ENCODE measurements around the gene EXOSC1.

- TF ChIP-seq CTCF (IDR thresholded peaks at IDR 0.05; ENCODE audit: low read depth, low read length) (no peak), EZH2phosphoT487 (IDR thresholded peaks at IDR 0.05; ENCODE audit: low read depth) (no peak)
Measured at GRCh38 chr10:97411406-97411805, 34.4 kb downstream of the EXOSC1 start.
